Left renal cortex interstitium (tissue), 4 donors: ENCODE measurements around the gene APLN. TPM values are rescaled to one million over a fixed set of nuclear protein-coding genes. Genes with fewer than 3 reads are reported as not detected.

Experiments
- DNase-seq, 4 donors: peaks; one replicate each; pipeline ENCODE4 v3.0.0-alpha.2; 2013; ENCODE audit warnings: low read depth in 4 of 4, low spot score in 2 of 4, missing footprints in 1 of 4
- polyA plus RNA-seq, 4 donors: library from polyadenylated mRNA; unstranded; fragments of 120-200 nt; gene quantifications; one replicate each; pipeline ENCODE4 v1.2.1, GENCODE V29; 2013; ENCODE audit not compliant: insufficient read length in 4 of 4

APLN gene
- polyA plus RNA-seq, 4 donors, result 4.8 to 8.6 (median 6.8) TPM

DNA sequence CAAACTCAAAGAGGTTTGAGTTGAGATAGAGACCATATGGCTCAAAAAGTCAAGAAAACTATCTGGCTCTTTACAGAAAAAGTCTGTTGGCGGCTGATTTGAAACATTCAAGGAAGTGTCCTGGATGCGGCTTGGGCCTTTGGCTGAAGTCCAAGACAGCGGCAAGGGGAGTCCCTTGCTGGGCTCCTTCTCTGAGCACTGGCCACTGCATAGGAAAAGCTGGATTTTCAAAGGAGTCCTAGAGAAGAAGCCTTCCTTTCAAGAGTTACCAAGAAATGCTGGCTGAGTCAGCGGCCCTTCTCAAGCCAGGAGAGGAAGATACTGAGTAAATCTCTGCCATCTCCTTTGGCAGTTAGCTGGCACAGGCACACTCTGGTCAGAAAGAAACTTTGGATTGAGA lies 12.1 kb downstream of the APLN start:
- DNase-seq, result no peak

- DNase-seq, result no peak
These were observed 12.8 kb downstream of the APLN start for GRCh38 chrX:129641941-129642340.

- no peak for DNase-seq
These were observed 13.3 kb downstream of the APLN start for GRCh38 chrX:129641469-129641868.

DNA sequence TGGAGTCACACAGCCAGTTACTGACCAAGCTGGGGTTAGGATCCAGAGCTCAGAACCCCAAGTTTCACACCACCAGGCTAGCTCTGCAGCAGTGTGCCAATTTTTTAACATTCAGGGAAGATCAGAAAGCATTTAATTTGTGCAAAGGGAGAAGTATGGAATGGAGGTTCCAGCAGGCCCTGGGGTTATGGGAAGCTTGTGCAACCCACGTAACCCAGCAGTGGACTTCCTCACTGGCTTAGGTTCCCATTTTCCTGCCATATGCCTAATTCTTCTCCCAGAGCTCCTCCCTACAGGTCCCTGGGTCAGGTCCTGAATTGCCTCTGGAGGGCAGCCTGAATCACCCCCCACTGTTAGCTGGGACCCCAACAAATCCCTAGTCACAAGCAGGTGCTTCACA lies 14.0 kb downstream of the APLN start:
- DNase-seq, result no peak

DNA sequence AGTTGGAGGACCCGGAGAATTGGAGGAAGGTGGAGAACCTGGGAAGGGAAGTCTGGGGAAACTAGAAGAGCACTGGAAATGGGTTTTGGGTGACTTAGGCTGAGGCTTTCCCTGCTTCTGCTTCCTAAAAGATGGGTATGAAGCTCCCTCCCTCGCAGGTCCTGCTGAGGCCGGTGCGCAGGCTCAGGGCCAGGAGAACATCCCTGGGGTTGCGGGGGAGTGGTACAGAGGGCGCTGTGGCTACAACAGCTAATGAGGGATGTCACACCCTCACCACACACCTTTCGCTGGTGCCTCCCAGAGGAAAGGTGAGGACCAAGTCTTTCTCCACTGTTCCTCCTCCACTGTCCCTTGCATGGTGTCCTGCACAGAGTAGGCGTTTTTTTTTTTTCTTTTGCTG lies 15.8 kb downstream of the APLN start:
- DNase-seq, result no peak

DNA sequence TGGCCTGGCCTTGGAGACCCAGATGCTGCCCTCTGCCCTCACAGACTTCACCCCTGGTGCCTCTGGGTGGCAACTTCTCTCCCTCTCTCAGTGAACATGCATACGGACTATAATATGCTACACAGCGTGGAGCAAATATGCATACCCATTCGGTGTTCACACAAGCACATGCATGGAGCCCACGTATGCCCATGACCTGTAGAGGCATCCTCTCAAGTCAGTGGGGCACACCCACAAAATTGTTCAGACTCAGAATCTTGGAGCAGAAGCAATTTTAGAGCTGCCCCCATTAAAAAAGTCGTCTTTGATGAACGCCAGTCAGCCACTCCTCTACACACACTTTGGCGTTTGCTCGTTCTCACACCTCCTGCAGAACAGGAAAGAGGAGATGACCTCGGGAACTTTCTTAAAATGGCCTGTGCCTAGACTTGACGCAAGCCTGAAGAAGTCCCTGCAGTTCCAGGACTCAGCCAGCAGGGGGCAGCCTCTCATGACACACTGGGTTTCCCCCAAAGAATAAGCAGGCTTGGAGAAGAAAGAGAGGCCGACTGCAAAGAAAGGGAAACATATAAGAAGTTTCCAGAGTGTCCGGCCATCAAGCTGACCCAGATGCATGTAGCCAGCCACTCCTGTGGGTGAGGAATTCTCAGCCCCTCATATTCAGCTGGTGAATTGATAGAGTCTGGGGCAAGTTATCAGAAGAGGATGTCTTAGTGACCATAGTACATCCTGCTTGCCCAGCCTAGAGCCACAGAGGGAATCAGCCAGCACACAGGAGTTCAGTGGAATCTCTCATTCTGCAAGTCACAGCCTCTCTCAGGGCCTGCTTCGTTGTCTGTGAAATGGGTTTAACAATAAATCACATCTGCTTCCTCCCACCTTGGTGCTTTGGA lies 17.3 kb downstream of the APLN start:
- DNase-seq, result peak in 1 of 4 donors; percentile 43

- DNase-seq, result no peak
These were observed 18.5 kb downstream of the APLN start for GRCh38 chrX:129636175-129636681.

GRCh38 chrX:129634541-129634940 lies 20.2 kb downstream of the APLN start:
- DNase-seq, result no peak

DNA sequence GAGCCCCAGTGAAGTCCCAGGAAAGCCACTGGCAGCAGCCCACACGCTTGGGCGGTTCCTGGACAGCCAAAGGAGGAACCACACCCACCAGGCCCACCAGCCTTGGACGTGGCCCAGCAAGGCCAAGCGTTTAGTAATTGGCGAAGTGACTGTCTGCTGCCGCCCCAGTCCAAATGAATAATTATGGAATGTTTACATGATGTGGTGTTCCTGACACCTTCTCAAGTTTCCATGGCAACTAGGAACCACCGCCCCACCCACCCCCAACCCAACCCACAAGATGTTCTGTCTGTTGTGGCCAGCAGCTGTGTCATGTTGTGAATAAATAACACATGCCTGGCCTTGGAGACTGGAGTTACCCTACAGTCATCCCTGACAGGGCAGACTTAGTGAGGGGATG lies 22.3 kb downstream of the APLN start:
- no peak for DNase-seq

DNA sequence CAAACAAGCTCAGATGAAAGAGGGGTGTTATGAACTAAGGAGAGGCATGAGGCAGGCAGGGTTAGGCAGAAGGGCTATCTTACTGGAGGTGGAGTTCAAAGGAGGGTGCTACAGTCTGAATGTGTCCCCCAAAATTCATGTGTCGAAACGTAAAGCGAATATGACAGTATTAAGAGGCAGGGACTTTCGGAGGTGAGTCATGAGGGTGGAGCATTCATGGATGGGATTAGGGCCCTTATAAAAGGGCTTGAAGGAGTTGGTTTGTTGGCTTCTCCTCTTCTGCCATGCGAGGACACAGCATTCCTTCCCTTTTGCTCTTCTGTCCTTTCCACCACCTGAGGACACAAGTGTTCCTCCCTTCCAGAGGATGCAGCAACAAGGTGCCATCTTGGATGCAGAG lies 22.9 kb downstream of the APLN start:
- DNase-seq, result no peak

DNA sequence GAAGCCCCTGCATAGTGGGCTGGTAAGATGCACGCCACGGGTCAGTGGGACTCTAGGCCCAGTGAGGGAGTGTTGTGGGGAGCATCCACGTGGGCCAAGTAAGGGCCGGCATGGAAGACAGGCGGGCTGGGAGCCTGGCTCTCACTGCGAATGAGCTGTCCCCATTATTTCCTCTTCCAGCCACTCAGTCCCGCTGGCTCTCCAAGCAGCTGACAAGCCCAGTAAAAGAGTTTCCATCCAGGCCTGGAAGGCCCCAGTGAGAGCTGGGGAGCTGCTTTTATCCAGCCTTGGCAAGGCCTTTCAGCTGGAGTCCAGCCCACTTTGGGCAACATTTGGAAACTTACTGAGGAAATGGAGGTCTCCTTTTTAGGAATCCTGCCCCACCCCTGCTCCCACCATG lies 24.9 kb downstream of the APLN start:
- DNase-seq, result no peak

- no peak for DNase-seq
These were observed 28.7 kb downstream of the APLN start for GRCh38 chrX:129626026-129626425.

DNA sequence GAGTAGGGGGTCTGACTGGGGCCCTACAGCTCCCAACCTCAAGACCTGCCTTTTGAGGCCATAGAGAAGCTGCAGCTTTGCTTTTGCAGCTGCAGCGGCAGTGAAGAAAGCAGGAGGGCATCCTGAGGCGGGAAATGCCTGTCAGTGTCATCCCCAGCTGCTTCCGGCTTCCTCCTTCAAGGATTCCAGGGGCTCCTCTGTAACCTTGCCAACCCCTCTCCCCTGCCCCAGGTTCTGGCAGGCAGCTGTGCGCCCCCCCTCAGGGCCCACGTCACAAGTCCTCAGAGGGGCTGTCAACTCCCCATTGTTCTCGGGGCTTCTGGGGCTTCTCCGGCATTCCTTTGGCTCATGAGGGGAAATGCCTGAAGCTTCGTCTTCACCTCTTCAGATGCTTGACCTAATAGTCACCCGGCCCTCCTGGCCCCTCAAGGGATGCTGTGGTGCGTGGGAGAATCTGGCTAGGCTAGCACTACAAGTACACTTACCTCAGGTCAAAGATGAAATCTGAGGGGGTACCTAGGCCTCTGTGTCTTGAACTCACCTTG lies 31.9 kb downstream of the APLN start:
- DNase-seq, result no peak

DNA sequence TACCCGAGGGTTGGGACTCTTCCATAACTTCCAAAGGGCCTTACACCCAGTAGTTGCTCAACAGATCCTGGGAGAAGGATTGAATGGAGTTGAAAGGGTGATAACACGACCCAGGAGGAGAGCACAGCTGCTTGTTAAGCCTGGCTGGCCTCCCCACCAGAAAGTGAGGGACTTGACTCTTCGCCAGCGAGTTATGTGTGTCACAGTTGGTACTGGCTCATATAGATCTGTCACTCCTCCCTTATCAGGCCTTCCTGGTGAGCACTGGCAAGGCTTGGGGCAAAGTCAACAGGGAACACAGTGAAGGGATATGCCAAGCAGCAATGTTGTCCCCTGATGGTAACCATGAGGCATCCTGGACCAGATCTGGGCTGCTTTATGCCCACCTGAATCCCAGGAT lies 35.8 kb downstream of the APLN start:
- DNase-seq, result no peak

DNA sequence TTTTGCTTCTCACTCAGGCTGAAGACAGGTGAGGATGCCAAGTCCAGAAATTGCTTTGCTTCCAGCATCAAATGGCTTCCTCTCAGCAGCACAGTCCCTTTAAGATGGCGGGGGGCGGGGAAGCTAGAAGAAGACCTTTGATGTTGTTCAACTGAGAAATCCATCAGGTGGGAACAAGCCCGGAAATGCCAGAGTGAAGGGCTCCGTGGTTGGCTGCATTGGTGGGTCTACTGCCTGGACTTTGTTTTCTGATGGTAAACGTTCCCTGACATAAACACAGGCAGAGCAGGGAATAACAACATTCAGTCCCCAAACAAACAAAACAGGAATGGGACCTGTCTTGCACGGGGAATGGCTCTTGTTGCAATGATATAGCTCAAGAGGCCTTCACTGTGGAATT lies 37.3 kb downstream of the APLN start:
- DNase-seq, result no peak

- DNase-seq, result no peak
These were observed 40.1 kb downstream of the APLN start for GRCh38 chrX:129614481-129615255.

- no peak for DNase-seq
These were observed 41.2 kb downstream of the APLN start for GRCh38 chrX:129613596-129613995.

DNA sequence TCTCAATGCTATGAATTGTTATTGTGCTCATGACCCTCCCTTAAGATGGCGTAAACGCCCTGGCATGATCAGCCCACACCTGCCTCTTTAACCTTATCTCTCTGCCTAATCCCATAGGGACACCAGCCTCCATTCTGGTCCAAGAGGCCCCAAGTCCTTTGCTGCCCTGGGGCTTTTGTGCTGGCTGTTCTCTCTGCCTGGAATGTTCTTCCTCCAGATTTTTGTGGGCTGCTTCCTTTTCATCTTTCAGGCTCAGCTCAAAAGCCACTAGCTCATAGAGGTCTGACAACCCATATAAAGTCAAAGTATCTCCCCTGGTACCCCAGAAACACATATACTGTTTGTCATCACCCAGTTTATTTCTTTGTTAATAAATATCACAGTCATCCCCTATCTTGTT lies 42.4 kb downstream of the APLN start:
- no peak for DNase-seq

DNA sequence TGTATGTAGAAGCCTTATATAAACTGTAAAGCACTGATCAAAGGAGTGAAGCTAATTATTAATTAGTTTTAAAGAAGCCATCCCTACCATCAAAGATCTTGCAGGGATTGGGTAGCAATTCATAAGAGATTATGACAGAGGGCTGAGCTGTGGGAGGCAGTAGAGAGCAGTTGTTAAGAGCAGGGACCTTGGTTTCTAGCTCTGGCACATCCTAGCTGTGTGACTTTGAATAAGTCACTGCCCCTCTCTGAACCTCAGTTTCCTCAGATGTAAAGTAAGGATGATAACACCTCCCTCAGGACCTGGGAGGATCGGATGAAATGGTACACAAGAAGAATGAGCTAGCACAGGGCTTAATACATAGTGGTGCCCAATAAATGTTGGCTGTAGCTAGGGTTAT lies 45.4 kb downstream of the APLN start:
- DNase-seq, result no peak

- DNase-seq, result no peak
These were observed 46.3 kb downstream of the APLN start for GRCh38 chrX:129608496-129608895.

DNA sequence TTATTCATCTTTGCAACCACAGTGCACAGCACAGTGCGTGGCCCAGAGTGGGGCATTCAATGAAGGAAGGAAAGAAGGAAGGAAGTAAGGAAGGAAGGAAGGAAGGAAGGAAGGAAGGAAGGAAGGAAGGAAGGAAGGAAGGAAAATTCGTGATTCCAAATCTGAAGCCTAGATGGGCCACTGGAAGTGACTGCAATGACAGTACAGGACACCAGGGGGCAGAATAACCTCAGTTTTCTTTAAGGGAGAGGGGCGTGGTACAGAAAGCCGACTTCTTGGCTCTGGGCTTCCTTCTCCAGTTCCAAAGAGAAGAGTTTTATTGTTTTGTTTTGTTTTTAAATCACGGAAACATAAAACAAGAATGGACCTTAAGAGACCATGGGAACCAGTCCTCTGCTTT lies 47.8 kb downstream of the APLN start:
- peak in 1 of 4 donors; percentile 55 for DNase-seq
